ENCODE data around the gene TSPAN31.

DNA sequence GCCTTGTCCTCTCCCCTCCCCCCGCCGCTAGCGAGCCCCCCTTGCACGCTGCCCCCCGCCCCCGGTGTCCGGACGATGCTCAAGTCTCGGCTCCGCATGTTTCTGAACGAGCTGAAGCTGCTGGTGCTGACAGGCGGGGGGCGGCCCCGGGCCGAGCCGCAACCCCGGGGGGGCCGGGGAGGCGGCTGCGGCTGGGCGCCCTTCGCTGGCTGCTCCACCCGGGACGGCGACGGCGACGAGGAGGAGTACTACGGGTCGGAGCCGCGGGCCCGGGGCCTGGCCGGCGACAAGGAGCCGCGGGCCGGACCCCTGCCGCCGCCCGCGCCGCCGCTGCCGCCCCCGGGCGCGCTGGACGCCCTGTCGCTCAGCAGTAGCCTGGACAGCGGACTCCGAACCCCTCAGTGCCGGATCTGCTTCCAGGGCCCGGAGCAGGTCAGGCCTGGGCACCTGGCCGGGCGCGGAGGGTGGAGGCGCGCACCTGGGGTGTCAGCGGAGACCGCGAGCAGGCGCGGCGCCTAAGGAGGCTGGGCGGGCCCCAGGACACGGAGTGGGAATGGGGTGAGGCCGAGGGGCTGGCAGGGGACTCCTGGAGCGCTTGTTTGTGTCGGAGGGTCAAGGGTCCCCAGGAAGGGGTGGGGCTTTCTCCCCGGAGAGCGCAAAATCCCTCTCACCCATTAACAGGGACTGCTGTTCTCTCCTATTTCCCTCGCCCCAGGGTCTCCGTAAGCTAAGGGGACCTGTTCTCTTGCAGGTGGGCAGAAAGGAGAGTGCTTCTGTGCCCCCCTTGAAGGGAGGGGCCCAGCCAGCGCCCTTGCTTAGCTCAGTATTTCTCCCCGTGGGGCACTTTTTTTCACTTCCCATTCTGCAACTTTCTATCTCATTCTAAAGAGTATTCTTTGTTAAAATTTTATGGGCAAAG lies 10.9 kb downstream of the TSPAN31 start:
- TF ChIP-seq, protein P1, sequence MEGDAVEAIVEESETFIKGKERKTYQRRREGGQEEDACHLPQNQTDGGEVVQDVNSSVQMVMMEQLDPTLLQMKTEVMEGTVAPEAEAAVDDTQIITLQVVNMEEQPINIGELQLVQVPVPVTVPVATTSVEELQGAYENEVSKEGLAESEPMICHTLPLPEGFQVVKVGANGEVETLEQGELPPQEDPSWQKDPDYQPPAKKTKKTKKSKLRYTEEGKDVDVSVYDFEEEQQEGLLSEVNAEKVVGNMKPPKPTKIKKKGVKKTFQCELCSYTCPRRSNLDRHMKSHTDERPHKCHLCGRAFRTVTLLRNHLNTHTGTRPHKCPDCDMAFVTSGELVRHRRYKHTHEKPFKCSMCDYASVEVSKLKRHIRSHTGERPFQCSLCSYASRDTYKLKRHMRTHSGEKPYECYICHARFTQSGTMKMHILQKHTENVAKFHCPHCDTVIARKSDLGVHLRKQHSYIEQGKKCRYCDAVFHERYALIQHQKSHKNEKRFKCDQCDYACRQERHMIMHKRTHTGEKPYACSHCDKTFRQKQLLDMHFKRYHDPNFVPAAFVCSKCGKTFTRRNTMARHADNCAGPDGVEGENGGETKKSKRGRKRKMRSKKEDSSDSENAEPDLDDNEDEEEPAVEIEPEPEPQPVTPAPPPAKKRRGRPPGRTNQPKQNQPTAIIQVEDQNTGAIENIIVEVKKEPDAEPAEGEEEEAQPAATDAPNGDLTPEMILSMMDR (IDR thresholded peaks at IDR 0.05; ENCODE audit: low read length), result no peak
- no peak for TF ChIP-seq EZH2 (IDR thresholded peaks at IDR 0.05; ENCODE audit: borderline replicate concordance, low read length)
